22Rv1 (cell line): Measurements from ENCODE around the gene MEGF11.

Experiments used
- H3K27ac ChIP-seq: fragments of 450-650 bp; 2 replicates; pipeline ENCODE4 v1.5.1; 2017
- CTCF ChIP-seq: fragments of 450-650 bp; IDR thresholded peaks from 2 replicates; pipeline ENCODE4 v1.5.1; 2017; ENCODE audit warnings: mild to moderate bottlenecking
- ZFX ChIP-seq: fragments of 450-650 bp; IDR thresholded peaks from 2 replicates; pipeline ENCODE4 v1.6.1; 2017; ENCODE audit warnings: antibody characterized with exemption, borderline replicate concordance

The MEGF11 gene

GRCh38 chr15:65851981-65852380, 401.6 kb downstream of the MEGF11 start:
- no peak overlapping the region for H3K27ac ChIP-seq
- TF ChIP-seq CTCF = no peak
- TF ChIP-seq ZFX = no peak

- TF ChIP-seq CTCF (no peak), ZFX (no peak)
- no peak overlapping the region for H3K27ac ChIP-seq
These were observed 405.6 kb downstream of the MEGF11 start for GRCh38 chr15:65847989-65848388.

- TF ChIP-seq CTCF = no peak
- TF ChIP-seq ZFX = no peak
- H3K27ac ChIP-seq = no peak overlapping the region
These were observed 407.6 kb downstream of the MEGF11 start for GRCh38 chr15:65845826-65846519.
